Stimulated activated CD8-positive, alpha-beta memory T cell treated with anti-CD3 and anti-CD28 coated beads, Interleukin-12 subunit alpha, Interleukin-12 subunit beta, amount 100 ng/mL, for 1 hour (primary cell): Measurements from ENCODE around the gene MYO5A.

ENCODE experiments used
- DNase-seq: peaks from one replicate; pipeline ENCODE4 v3.0.0-alpha.2; 2020; ENCODE audit warnings: low read depth

The MYO5A gene

GRCh38 chr15:52329150-52329549 lies 199.5 kb downstream of the MYO5A start:
- DNase-seq = no peak

- no peak for DNase-seq
These were observed 200.0 kb downstream of the MYO5A start for GRCh38 chr15:52328680-52329079.

- DNase-seq = no peak
These were observed 201.9 kb downstream of the MYO5A start for GRCh38 chr15:52326756-52327155.

GRCh38 chr15:52324109-52324508 lies 204.6 kb downstream of the MYO5A start:
- DNase-seq = no peak

- no peak for DNase-seq
These were observed 209.8 kb downstream of the MYO5A start for GRCh38 chr15:52318729-52319500.

- no peak for DNase-seq
These were observed 211.0 kb downstream of the MYO5A start for GRCh38 chr15:52317688-52318087.

- DNase-seq = no peak
These were observed 211.7 kb downstream of the MYO5A start for GRCh38 chr15:52317022-52317421.

GRCh38 chr15:52309154-52309548 lies 219.5 kb downstream of the MYO5A start:
- no peak for DNase-seq

- DNase-seq = no peak
These were observed 220.1 kb downstream of the MYO5A start for GRCh38 chr15:52308446-52309153.

- no peak for DNase-seq
These were observed 220.8 kb downstream of the MYO5A start for GRCh38 chr15:52307847-52308246.

GRCh38 chr15:52306270-52306669 lies 222.4 kb downstream of the MYO5A start:
- no peak for DNase-seq

- no peak for DNase-seq
These were observed 225.4 kb downstream of the MYO5A start for GRCh38 chr15:52303093-52303772.

GRCh38 chr15:52301265-52301847 lies 227.3 kb downstream of the MYO5A start:
- no peak for DNase-seq

- DNase-seq = no peak
These were observed 233.2 kb downstream of the MYO5A start, which contains the start of gene MYO5C for GRCh38 chr15:52295421-52296001. Gene MYO5C (minus strand): TSS chr15:52295804. CDS start chr15:52295636, 168 bp downstream.

GRCh38 chr15:52294881-52295420 lies 233.7 kb downstream of the MYO5A start:
- no peak for DNase-seq

GRCh38 chr15:52292780-52293392 lies 235.8 kb downstream of the MYO5A start:
- no peak for DNase-seq

GRCh38 chr15:52291204-52291603 lies 237.5 kb downstream of the MYO5A start:
- DNase-seq = no peak

- DNase-seq = no peak
These were observed 237.9 kb downstream of the MYO5A start for GRCh38 chr15:52290800-52291199.

GRCh38 chr15:52290329-52290728 lies 238.4 kb downstream of the MYO5A start:
- DNase-seq = no peak

- DNase-seq = no peak
These were observed 239.0 kb downstream of the MYO5A start for GRCh38 chr15:52289629-52290081.

GRCh38 chr15:52288986-52289385 lies 239.7 kb downstream of the MYO5A start:
- no peak for DNase-seq
